Stimulated activated CD8-positive, alpha-beta memory T cell treated with anti-CD3 and anti-CD28 coated beads, Interleukin-7, amount 100 ng/mL, for 24 hours (primary cell): ENCODE measurements around the gene RGL1.

ENCODE experiments used
- DNase-seq: peaks from one replicate; pipeline ENCODE4 v3.0.0-alpha.2; 2020; ENCODE audit warnings: low read depth

Gene RGL1

GRCh38 chr1:183916574-183916973 is 111.7 kb downstream of the RGL1 start:
- no peak for DNase-seq

DNA sequence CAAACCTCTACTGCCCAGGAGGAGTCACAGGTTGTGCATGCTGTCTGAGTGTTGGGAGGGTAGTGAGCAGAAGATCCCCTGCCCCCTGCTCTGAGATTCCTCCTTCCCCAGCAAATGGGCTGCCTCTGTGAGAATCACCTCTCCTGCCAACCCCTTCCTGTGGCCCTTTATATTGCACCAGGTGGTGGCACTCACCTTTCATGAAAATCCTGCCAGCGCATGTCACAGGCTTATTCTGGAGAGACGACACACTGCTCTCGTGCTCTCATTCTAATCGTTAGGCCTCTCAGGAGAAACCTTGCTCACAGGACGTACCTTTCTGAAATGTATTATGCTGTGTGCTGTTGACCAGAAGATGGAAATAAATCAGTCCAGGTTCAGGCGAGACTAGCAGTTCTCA is 113.7 kb downstream of the RGL1 start:
- no peak for DNase-seq

DNA sequence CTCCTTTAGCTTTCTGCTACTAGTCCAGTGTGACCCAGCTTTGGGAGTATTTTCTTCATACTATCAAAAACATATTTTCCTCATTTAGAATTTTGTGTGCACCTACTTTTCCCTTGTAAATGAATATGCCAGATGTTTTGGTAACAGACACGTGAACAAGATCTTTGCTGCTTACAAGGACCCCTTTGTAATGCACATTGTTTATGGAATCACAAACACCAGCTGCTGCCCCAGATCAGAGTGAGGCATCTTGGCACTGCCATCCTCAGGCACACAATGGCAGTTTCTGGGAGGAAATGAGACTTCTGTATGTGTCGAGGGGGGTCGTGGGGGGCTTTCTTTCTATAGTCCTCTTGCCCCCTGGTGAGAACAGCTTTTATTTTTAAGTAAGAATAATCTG is 115.7 kb downstream of the RGL1 start:
- no peak for DNase-seq

GRCh38 chr1:183922197-183922596 is 117.3 kb downstream of the RGL1 start:
- DNase-seq, result no peak

GRCh38 chr1:183925947-183926346 is 121.0 kb downstream of the RGL1 start:
- no peak for DNase-seq

DNA sequence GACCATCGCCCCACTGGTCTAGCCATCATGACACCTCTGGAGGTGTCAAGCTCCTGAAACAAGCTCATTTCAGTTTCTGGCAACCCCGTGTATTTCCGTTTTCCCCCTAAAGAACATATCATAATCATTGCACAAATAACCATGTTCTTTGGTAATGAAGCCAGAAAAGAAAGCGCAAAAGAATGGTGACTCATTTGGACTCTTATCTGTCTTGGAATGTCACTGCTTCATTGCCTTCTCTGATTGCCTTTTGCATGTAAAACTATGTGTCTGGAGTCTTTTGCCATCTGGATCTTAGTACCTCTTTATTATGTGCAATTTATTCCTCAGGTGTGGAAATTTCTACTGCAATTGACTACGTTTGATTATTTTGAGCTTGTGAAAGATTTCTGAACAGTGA is 122.1 kb downstream of the RGL1 start:
- DNase-seq, result no peak

DNA sequence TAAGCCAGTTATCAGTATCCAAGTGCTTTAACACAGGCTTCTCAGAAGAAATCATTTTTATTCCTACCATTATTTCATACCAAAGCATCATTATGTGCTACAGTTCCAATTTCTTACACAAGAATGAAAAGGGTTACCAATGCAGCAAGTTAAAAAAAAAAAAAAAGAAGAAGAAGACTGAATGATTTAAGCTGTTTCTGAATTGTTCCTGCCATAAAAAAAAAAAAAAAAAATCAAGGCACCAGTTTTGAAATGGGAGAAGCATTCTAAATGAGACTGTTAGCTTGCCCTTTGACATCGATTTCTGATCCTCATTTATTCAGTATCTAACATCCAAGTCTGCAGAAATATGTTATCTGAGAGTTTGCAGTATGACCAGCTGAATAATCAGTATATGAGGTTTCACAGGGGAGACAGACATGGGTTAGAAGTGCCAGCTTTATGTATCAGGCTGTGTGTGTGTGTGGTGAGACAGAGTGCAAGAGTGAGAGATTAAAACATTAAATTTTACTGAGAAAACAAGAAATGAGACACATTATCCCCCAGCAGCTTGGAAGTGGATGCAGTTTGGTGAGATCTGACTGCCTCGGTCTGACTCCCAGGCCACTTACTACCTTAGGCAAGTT is 126.8 kb downstream of the RGL1 start:
- DNase-seq, result no peak

- DNase-seq, result no peak
These were observed 127.5 kb downstream of the RGL1 start for GRCh38 chr1:183932412-183932811.

DNA sequence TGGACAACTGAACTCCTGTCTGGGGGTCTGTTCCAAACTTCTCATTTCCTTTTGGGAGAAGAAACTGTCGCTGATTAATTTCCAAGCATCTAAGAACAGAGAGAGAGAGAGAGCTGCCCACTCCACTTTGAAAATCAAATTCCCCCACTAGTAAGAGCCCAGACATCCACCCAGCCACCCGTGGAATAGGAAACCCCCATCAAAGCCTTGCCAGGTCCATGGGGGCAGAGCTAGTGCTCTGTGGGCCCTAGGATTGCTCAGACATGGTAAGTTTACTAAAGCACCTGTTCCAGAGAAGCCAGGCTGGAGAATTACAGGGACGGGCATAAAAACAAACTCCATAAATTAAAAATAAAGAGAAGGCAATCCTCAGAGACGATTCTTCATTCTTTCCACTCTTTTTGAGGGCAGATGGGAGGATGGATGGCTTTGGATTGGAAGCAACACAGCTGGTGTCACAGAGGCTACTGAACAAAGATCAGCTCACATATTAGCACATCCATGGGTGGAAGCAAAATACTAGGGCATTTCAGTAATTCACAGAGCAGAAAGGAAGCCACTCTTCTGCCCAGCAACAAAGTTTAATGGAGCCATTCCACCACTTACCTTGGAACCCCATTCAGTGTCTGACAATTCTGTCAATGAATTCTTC is 128.7 kb downstream of the RGL1 start:
- no peak for DNase-seq

- no peak for DNase-seq
These were observed 129.4 kb downstream of the RGL1 start for GRCh38 chr1:183934314-183934713.

GRCh38 chr1:183936009-183936408 is 131.1 kb downstream of the RGL1 start:
- DNase-seq, result no peak

DNA sequence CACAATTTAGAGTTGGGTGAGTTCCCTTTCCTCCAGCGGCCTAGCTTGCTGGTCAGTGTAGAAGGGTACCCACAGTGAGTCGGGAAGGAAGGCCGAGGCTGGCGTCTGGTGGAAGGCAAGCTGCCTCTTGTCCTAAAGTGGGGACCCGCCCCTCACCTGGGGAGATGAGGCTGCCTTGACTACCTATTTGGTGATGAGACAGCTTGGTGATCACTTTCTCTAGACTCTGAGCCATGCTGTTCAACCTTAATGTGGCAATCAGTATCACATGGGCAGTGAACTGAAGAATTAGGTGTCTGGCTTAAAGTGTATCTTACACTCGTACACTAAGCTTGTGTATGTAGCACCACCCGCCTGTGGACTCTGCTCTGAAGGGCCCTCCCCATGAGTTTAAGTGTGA is 131.9 kb downstream of the RGL1 start:
- DNase-seq, result no peak

- no peak for DNase-seq
These were observed 132.7 kb downstream of the RGL1 start for GRCh38 chr1:183937611-183938010.

- no peak for DNase-seq
These were observed 136.1 kb downstream of the RGL1 start for GRCh38 chr1:183941001-183941400.

GRCh38 chr1:183942933-183943693 is 138.2 kb downstream of the RGL1 start:
- no peak for DNase-seq

GRCh38 chr1:183945428-183946319 is 140.8 kb downstream of the RGL1 start:
- DNase-seq, result no peak

DNA sequence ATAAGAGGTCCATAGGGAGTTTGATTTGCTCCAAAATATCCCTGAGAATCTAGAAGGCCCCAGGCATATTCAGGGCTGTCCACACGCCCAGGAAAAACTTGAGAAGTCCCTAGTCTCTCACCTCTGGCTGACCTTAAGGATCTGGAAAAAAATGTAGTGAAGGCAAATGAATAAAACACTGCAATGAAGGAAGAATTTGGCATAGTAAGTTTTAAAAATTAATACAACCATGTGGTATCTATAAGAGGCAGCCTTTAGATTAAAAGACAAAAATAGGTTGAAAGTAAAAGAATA is 141.3 kb downstream of the RGL1 start:
- no peak for DNase-seq

- DNase-seq, result no peak
These were observed 143.1 kb downstream of the RGL1 start for GRCh38 chr1:183947988-183948387.

- DNase-seq, result no peak
These were observed 147.2 kb downstream of the RGL1 start for GRCh38 chr1:183952101-183952500.

DNA sequence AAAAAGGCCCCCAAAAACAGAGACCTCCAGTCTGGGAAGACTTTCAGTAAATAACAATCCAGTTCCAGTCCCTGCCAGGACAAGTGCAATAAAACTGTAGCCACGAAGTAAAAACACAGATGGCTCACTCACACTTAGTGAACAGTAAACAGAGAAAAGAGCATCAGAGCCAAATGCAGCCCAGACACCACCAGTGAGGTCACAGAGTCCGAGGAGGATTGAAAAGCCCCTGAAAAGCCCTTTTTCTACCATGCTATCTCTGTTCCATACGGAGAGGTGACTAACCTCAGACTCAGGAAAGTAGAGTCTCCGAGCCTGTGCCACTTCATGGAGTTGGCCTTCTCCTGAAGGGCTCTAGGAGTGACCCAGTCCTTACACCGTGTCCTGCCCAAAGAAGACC is 148.1 kb downstream of the RGL1 start:
- DNase-seq, result no peak

DNA sequence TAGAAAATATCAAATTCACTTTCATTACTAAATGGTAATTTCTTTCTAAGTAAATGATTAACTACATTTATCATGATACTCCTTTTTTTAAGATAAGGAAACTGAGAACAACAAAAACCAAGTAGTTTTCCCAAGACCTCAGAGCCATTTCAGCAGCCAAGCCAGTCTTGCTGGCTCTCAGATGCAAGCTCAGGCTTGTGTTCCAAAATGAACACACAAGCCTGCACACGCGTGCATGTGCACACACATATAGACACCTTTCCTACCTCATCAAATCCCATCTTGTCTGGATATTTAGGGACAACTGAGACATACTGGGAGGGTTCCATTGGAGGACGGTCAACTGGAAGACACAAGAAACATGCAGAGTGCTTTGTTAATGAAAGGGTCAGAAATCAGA is 149.6 kb downstream of the RGL1 start:
- DNase-seq, result no peak

GRCh38 chr1:183956559-183957188 is 151.8 kb downstream of the RGL1 start:
- DNase-seq, result peak; percentile 10
